NB4 (cell line): ENCODE results near the gene TENM4.

Source experiments
- DNase-seq: peaks from one replicate; pipeline ENCODE4 v3.0.0; 2010; ENCODE audit warnings: low read depth
- H3K4me3 ChIP-seq: one replicate; pipeline ENCODE4 v1.5.1; 2011; ENCODE audit warnings: mild to moderate bottlenecking, low read depth, low read length, moderate library complexity
- CTCF ChIP-seq: IDR thresholded peaks from one replicate; pipeline ENCODE4 v1.5.1; 2012; ENCODE audit warnings: low read depth, low read length
- MAX ChIP-seq: IDR thresholded peaks from 2 replicates; pipeline ENCODE4 v1.6.1; 2011; ENCODE audit warnings: low read depth, low read length
- MYC ChIP-seq: IDR thresholded peaks from 2 replicates; pipeline ENCODE4 v1.6.1; 2011; ENCODE audit warnings: low read depth, low read length
- POLR2A ChIP-seq: IDR thresholded peaks from 2 replicates; pipeline ENCODE4 v1.6.1; 2011; ENCODE audit warnings: mild to moderate bottlenecking; ENCODE audit not compliant: insufficient read length; ENCODE audit errors: extremely low read depth

The TENM4 gene

GRCh38 chr11:78806214-78807004 lies 634.4 kb downstream of the TENM4 start:
- H3K4me3 ChIP-seq: no peak overlapping the region
- DNase-seq: peak; percentile 63
- TF ChIP-seq POLR2A (no peak), MAX (no peak), MYC (no peak), CTCF (no peak)

GRCh38 chr11:78804991-78805390 lies 635.8 kb downstream of the TENM4 start:
- TF ChIP-seq CTCF (no peak), MYC (no peak), POLR2A (no peak), MAX (no peak)
- no peak overlapping the region for H3K4me3 ChIP-seq
- DNase-seq: no peak

- TF ChIP-seq POLR2A (no peak), MYC (no peak), CTCF (no peak), MAX (no peak)
- H3K4me3 ChIP-seq: no peak overlapping the region
- DNase-seq: no peak
These were observed 636.8 kb downstream of the TENM4 start for GRCh38 chr11:78803995-78804394.

GRCh38 chr11:78802058-78802761 lies 638.6 kb downstream of the TENM4 start:
- no peak for DNase-seq
- TF ChIP-seq MAX (no peak), CTCF (no peak), MYC (no peak), POLR2A (no peak)
- H3K4me3 ChIP-seq: no peak overlapping the region

- DNase-seq: peak; percentile 60
- H3K4me3 ChIP-seq: no peak overlapping the region
- TF ChIP-seq MAX (no peak), CTCF (no peak), MYC (no peak), POLR2A (no peak)
These were observed 639.5 kb downstream of the TENM4 start for GRCh38 chr11:78801161-78801884.
